Astrocyte (in vitro differentiated cells and primary cell): Measurements from ENCODE around the gene SLC6A13.

Experiments
- CTCF ChIP-seq: IDR thresholded peaks from 2 replicates; pipeline ENCODE4 v1.5.1; 2011; ENCODE audit warnings: low read depth, mild to moderate bottlenecking, inconsistent platforms, low read length, moderate library complexity; ENCODE audit not compliant: insufficient read depth
- EZH2 ChIP-seq: IDR thresholded peaks from 2 replicates; pipeline ENCODE4 v1.6.1; 2012; ENCODE audit warnings: mild to moderate bottlenecking, low read length, inconsistent platforms; ENCODE audit not compliant: insufficient read depth

DNA sequence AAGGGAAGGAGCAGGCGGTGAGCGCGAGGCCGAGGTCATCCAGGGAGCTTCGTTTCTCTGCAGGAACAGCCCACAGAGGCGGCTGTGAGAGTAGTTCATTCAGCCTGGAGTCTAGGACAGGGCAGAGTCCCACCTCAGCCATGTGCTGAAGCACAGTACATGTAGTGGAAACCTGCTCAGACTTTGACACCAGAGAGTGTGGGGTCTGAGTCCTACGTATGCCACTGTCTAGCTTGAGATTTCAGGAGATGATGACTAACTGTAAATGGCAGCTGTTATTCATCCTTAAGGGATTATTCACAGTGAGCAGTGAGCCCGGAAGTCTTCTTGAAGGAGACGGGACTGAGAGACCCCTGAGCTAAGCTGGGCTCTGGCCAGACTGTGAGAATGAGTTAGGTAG is 938 bp upstream of the SLC6A13 start:
- TF ChIP-seq CTCF, result no peak
- no peak for TF ChIP-seq EZH2
